ENCODE results near the gene CDH4.
"Not testable (repeated sequence)": the region's sequence is repeated elsewhere in the genome, so short reads cannot be mapped to it uniquely, and the experiment has no call there.

The CDH4 gene

GRCh38 chr20:61475729-61476128, 223.7 kb downstream of the CDH4 start:
- DNase-seq: no peak

- no peak for DNase-seq
Observed at GRCh38 chr20:61476956-61477355, 224.9 kb downstream of the CDH4 start.

- no peak for DNase-seq
Observed at GRCh38 chr20:61477451-61477861, 225.4 kb downstream of the CDH4 start.

GRCh38 chr20:61478094-61478493, 226.0 kb downstream of the CDH4 start:
- no peak for DNase-seq

- no peak for DNase-seq
Observed at GRCh38 chr20:61478611-61479305, 226.7 kb downstream of the CDH4 start.

- not testable (repeated sequence) for DNase-seq
Observed at GRCh38 chr20:61479433-61479832, 227.4 kb downstream of the CDH4 start.

GRCh38 chr20:61480158-61480825, 228.2 kb downstream of the CDH4 start:
- DNase-seq: no peak

GRCh38 chr20:61482056-61482887, 230.2 kb downstream of the CDH4 start:
- DNase-seq: no peak

- no peak for DNase-seq
Observed at GRCh38 chr20:61482901-61483300, 230.8 kb downstream of the CDH4 start.

GRCh38 chr20:61483336-61484067, 231.4 kb downstream of the CDH4 start:
- DNase-seq: no peak

GRCh38 chr20:61486198-61486597, 234.1 kb downstream of the CDH4 start:
- DNase-seq: no peak

- no peak for DNase-seq
Observed at GRCh38 chr20:61487346-61487996, 235.4 kb downstream of the CDH4 start.

- no peak for DNase-seq
Observed at GRCh38 chr20:61487997-61488371, 235.9 kb downstream of the CDH4 start.

GRCh38 chr20:61490721-61491120, 238.7 kb downstream of the CDH4 start:
- no peak for DNase-seq

GRCh38 chr20:61492065-61492464, 240.0 kb downstream of the CDH4 start:
- DNase-seq: no peak

GRCh38 chr20:61493798-61494305, 241.8 kb downstream of the CDH4 start:
- no peak for DNase-seq

GRCh38 chr20:61494763-61495575, 242.9 kb downstream of the CDH4 start:
- DNase-seq: no peak

- DNase-seq: no peak
Observed at GRCh38 chr20:61497029-61497627, 245.1 kb downstream of the CDH4 start.

GRCh38 chr20:61499859-61500554, 247.9 kb downstream of the CDH4 start:
- DNase-seq: no peak

GRCh38 chr20:61500791-61501321, 248.8 kb downstream of the CDH4 start:
- no peak for DNase-seq
